GM21515 (cell line): ENCODE data around the gene ESR2.

Experiments
- ATAC-seq: cut with Tn5 transposase; IDR thresholded peaks from one replicate; pipeline ENCODE4 v1.9.1; 2021; ENCODE audit not compliant: unreplicated experiment

Gene ESR2

DNA sequence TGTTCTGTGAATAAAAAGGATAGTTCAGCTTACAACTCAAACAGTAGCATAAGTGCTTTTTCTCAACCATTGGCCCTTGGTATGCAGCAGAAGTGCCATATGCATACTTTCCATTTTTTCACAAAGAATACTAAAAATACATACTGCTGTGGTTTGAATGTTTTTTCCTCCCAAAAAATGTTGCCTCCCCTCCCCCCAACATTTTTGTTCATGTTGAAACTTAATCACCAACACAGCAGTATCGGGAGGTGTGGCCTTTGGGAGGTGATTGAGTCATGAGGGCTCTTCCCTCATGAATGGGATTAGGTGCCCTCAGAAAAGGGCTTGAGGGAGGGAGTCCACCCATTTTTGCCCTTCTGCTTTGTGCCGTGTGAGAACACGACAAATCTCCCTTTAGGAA, 198.6 kb downstream of the ESR2 start:
- no peak for ATAC-seq

DNA sequence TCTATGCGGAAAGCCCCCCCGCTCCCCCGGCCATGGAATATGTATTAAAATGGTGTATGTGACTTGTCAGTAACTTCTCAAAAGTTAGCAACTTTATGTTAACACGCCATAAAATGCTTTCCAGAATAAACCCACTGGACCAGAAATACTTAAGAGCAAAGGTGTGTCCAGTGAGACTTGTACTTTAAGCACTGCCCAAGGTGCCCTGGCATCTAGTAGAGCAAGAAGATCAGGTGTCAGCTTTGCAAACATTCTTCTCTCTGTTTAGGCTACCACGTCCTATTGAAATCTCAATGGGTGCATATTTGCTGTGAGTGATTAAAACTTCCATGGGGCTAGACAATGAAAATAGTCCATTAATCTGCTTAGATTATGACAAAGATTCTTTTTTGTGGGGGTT, 201.2 kb downstream of the ESR2 start:
- ATAC-seq, result no peak

DNA sequence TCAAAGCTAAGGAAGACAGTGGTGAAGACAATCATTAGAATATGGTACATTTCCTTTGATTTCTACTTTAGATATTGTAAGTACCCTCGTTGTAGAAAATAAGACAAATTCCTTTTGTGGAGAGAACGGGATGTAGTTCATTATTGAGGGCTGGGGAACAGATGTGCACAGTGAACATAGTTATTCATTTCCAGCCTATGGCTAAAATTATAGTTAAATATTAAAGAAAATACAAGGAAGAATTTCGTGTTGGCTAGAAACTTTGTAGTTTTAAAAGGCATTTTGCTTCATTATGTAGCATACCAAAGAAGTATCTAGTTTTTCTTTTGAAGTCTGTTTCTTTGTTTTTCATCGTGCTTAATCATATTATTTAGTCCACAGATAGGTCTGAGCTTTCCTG, 201.8 kb downstream of the ESR2 start:
- no peak for ATAC-seq

DNA sequence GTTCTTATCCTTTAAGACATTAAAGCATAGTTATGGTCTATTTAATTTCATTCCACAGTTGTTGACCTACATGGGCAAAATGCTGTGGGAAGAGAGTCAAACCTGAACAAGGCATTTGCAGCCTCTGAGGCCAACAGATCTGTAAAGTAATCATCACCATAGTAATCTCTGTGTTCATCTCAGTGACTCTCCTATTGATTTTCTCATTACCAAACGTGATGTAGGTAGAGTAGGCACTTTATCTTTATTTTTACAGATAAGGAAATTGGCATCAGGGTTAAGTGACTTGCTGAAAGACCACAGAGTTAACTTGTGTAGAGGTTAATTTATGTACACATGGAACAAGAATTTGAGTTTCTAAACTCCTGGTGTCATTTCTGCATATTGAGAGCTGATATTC, 203.0 kb downstream of the ESR2 start:
- no peak for ATAC-seq

DNA sequence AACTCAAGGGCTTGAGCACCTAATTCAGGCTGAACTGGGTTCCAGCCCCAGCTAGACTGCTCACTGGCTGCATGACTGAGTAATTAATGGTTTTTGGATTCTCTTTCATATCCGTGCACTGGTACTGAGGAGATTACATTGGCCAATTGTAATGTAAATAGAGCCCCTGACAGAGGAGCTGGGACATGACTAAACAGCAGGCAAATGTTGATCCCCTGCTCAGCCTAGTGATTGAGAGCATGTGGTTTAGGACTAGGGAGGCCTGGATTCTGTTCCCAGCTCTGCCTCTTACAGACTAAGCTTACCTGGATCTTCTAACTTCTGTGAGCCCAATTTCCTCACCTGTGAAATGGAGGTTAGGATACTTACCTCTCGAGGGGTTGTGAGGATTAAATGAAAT, 204.3 kb downstream of the ESR2 start:
- ATAC-seq, result no peak

DNA sequence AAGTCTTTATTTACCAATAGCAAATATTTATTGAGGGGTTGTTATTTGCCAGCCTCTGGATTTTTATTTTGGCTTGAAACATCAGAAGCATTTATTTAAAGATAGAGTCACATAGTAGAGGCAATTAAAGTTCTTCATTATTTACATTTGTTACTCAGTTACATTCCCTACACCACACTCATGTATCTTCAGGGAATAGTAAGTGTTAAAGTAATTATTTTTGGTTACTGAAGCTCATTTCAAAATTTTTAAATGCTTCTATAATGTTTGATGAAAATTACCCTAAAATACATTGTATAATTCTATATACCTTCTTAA, 205.6 kb downstream of the ESR2 start:
- ATAC-seq, result no peak

DNA sequence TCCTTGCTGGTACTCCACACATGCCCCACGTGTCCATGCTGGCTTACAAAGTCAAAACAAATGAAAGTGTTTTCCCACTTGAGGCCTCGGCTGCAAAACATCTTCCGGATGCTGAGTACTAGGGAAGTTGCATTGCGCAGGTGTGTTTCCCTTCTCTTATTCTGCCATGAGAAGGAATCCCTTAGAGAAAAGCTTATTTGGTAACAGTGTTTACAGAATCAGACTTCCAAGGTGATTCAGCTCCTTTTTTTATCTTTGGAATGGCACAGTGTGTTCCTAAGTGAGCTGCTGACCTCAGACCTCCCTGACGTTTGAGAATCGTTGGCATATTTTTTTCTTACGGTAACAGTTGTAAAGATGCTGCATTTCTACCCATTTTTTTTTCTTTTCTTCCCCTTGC, 211.3 kb downstream of the ESR2 start:
- no peak for ATAC-seq

DNA sequence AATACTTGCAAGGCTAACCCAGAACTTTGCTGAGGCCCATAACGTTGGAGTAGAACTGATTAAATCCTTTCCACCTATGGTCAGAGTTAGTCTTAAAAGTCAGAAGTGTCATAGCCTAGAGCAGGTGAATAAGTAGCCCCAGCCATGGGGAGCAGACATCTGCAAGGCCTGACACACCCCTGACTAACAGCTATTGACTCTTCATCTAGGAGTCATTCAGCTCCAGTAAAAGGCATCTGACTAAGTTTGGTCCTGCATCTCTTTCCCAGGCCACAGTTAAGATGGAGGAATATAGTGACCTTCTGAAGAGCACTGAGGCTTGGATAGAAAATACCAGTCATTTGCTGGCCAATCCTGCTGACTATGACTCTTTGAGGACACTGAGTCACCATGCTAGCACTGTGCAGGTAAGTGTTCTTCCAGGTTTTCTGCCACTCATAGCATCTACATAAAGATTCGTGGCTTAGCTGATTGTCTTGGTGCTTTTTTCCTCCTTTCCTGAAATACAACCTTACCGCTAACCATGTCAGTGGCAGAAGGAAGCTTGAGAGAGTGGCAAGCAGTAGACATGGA, 212.9 kb downstream of the ESR2 start:
- no peak for ATAC-seq

DNA sequence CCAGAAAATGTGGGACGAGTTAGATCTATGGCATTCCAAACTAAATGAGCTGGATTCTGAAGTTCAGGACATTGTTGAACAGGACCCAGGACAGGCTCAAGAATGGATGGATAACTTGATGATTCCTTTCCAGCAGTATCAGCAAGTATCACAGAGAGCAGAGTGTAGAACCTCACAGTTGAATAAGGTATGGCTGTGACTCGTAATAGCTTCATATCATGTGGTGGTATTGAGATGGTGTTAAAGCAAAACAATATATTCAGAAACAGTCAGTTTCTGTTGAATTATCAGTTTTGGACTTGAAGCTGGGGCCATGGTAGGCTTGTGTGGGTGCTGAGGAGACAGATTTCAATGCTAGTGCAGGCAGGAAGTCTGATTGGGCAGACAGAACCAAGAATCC, 213.7 kb downstream of the ESR2 start:
- no peak for ATAC-seq

DNA sequence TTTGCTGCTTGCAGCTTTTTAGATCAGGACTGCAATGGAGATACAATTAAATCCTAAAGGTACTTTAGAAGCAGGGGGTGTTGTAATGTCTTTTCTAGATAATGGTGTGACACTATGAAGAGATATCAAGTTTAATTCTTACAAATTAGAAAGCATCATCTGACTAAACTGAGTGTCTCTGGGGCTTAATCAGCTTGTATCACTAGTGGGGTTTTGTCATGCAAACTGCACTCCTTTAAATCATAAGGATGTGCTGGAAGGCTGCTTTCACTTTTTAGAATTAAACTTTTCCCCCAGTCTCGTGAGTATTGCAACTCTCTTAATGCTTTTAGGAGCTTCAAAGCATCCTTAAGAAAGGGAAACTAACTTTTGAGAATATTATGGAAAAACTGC, 218.6 kb downstream of the ESR2 start:
- ATAC-seq, result no peak

DNA sequence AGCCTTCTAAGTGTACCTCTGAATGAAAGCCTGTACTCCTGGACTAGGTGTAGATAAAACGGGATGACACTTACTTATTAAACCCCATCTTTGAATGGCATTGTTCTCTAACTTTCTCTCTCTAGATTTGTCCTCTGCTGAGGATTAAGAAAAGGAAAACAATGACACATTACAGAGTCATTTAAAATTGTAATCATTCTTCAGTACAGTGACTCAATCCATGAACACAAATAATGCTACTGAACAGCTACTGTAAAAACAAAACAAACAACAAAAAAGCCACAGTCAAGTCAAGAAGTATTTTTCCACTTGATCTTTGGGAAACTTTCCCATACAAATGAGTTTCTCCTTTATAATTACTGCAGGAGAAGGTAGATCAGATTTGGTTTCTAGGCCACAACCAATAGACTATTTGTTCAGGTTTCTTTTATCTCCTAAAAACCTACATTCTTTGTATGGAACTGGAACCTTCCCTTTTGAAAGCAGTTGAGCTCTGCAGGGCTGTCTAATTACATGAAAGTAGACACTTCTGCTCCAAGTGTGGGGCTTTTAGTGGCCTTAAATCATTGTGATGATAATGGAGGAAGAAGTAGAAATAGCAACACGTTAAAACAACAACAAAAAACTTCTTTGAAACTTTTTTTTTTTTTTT, 219.1 kb downstream of the ESR2 start:
- no peak for ATAC-seq

DNA sequence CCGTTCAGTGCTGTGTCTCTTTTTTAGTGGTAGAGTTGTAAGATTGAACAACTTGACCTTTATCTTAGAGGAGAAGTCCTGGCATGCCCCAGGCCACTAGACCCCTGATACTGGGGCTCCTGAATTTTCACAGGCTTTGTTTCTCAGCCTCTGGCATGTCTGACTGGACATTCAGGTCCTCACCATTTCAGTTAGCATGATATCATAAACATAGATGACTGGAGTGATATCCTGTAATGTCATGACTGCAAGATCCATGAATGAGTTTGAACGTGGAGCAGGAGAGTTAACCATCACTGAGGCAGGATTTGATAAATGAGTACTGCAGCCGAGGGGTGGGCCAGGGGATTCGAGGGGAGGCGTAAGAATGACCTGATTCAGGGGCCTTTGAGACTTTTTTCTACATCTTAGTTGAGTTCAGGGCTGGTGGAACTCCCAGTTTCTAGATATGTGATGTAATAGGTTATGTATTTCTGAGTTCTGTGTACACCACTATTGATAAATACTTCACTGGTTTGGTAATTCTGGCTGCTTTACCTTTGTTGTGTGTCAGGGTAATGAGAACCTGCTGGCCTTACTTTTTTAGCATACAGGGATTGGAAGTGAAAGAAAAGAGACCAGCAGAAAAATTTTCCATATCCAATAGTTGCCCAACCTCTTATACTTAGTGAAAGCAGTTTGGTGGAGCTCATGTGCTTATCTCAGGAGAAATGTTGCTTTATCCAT, 224.4 kb downstream of the ESR2 start:
- no peak for ATAC-seq

DNA sequence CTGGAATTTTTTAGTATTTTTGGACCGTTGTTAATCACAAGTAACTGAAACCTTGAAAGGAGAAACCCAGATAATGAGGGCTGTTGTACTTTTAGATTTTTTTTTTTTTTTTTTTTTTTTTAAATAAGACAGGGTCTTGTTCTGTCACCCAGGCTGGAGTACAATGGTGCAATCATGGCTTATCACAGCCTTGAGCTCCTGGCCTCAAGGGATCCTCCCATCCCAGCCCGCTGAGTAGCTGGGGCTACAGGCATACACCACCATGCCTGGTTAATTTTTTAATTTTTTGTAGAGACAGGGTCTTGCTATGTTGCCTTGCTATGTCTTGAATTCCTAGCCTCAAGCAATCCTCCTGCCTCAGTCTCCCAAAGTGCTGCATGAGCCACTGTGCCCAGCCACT, 229.7 kb downstream of the ESR2 start:
- ATAC-seq, result no peak

DNA sequence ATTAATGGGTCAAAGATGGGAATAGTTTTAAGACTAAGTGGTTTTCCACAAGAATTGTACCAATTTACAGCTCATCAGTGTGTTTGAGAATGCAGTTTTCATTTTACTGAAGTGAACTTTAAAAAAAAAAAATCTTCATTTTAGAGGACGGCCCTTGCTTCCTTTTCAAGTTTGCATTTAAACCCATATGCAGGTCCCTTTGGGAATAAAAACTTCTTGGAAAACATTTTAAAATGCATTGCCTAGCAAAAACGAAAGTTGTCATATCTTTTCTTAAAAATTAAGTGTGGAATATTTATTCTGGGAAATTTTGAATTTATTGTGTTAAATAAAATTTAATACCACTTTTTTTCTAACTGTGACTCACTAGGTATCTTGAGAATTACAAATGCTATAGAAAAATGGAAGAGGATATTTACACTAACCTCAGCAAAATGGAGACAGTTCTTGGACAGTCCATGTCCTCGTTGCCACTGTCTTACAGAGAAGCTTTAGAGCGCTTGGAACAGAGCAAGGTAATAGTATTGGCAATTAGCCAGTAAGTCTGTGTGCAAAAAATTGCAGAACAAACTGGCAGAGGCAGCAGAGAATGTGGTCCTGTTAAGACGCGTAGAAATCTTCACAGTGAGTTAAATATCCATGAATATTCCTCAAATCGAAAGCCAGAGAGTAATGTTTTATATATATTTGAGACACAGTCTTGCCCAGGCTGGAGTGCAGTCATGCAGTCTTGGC, 231.6 kb downstream of the ESR2 start:
- no peak for ATAC-seq

DNA sequence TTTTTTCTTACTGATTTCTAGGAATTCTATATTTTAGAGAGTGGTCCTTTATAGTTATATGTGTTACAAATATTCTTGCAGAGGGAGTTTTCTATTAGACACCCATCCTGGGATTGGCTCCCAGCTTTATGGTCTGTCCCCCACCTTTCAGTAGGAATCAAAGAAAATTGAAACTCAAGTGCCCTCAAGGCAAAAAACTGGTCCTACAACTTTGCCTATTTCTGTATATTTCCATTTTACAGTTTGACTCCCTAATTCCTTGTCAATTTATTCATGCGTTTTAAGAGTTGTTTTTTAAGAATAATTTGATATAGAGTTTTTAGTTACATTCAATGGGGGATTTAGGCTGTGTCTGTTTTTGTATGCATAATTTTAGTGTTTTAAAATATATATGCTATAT, 232.5 kb downstream of the ESR2 start:
- no peak for ATAC-seq

DNA sequence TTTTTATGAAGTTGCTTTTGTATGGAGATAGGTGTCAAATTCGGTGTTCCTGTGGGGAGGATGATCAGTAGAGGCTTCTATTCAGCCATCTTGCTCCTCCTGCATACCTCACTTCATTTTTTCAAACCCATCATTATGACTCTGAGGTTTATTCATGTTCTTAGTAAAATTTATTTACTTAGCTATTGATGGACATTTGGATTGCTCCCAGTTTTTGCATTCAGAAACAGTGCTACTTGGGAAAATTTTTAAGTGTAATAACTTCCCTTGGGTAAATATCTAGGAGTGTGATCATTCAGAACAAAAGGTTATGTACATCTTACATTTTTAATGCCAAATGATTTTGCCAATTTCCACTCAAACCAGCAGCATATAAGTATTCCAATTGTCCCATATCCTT, 233.1 kb downstream of the ESR2 start:
- ATAC-seq, result no peak

DNA sequence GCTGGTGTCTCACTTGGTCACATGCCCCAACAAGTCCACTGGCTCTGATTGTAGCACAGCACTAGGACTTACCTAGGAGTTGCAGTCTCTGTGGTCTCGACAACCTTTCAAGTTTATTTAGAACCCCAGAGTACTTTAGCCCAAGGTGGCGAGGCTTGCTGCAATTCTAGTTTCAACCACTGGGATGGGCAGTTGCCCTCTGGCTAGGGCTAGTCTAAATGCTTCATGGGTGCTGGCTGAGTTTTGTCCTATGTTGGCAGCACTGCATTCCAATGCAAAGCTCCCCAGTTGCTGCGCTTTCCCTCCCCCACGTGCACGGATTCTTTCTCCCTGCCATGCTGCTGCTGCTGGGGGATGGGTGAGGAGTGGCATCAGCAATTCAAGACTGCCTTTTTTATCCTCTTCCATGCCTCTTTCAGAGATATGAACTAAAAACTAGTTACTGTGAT, 233.5 kb downstream of the ESR2 start:
- ATAC-seq, result no peak

DNA sequence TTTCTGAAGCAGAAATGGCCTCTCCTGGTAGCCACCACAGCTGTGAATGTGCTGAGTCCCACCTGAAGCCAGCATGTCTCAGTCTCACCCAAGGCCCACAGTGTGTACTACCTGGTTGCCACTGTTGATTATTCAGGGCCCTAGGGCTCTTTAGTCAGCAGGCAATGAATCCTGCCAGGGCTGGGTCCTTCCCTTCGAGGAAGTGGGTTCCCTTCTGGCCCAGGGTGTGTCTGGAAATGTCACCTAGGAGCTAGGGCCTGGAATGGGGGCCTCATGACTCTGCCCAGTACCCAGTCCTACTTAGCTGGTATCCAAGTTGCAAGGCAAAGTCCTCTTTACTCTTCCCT, 234.0 kb downstream of the ESR2 start:
- ATAC-seq, result no peak

DNA sequence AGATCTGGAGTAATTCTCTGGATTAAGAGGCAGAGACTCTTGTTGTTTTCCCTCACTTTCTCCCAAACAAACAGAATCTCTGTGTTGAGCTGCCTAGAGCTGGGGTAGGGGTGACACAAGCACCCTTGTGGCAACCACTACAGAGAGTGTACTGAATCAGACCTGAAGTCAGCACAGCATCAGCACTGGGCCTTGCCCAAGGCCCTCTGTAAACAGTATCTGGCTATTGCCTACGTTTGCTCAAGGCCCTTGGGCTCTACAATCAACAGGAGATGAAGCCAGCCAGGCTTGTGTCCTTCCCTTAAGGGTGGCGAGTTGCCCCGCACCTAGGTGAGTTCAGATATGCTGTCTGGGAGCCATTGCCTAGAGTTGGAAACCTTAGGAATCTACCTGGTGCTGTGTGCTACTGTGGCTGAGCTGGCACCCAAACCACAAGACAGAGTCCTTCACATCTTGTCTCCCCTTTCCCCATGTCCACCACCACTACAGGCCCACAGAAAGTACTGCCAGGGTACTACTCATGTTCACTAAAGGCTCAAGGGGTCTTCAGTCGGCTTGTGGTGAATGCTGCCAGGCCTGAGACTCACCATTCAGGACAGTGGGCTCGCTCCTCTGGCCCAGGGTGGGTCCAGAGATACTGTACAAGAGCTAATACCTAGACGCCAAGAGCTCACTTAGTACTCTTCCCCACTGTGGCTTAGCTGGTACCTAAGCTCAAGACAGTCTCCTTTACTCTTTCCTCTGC, 234.5 kb downstream of the ESR2 start:
- no peak for ATAC-seq

DNA sequence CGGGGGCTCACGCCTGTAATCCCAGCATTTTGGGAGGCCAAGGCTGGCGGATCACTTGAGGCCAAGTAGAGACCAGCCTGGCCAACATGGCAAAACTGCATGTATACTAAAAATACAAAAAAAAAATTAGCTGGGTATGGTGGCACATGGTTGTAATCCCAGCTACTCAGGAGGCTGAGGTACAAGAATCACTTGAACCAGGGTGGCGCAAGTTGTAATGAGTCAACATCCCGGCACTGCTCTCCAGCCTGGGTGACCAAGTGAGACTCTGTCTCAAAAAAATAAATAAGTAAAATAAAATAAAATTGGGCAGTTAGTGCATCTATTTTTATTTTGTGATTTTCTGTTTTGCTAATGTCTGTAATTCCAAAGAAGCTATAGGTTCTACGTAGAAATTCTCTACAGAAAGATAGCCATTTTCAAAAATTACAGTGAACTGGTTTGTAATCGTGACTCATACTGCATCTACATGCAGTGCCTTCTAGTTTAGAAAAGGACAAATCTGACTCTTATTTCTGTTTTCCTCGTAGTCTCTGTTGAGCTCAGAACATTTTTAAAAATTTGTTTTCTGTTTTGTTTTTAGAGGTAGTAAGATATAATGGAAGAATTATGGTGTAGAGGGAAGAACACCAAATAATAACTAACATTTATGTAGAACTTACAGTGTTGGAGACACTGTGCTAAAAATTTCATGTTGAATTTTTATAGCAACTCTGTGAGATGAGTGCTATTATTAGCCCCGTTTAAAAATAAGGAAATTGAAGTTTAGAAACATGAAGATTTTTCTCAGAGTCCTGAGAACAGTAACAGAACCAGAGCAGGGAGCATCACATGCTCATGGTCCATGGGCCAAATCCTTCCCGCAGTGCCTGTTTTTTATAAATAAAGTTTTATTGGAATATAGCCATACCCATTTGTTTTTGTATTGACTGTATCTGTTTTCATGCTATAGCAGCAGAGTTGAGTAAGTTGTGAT, 240.2 kb downstream of the ESR2 start:
- no peak for ATAC-seq
